Stimulated activated naive CD8-positive, alpha-beta T cell treated with anti-CD3 and anti-CD28 coated beads, Interleukin-15, Interleukin-2, amounts not matched to agents 100 ng/mL and 50 ng/mL, for 24 hours (primary cell): ENCODE results near the gene AGTRAP.

Experiments used
- H3K27ac Mint-ChIP-seq: one replicate; pipeline ENCODE4 v1.8.0; 2021; ENCODE audit warnings: mild to moderate bottlenecking, mixed read lengths
- H3K27me3 Mint-ChIP-seq: one replicate; pipeline ENCODE4 v1.8.0; 2021; ENCODE audit warnings: mixed read lengths
- H3K36me3 Mint-ChIP-seq: one replicate; pipeline ENCODE4 v1.8.0; 2021; ENCODE audit warnings: low read depth, mixed read lengths
- H3K4me1 Mint-ChIP-seq: one replicate; pipeline ENCODE4 v1.8.0; 2021; ENCODE audit warnings: low read depth, mixed read lengths
- H3K4me3 Mint-ChIP-seq: one replicate; pipeline ENCODE4 v1.8.0; 2021; ENCODE audit warnings: mild to moderate bottlenecking, mixed read lengths
- H3K9me3 Mint-ChIP-seq: one replicate; pipeline ENCODE4 v1.8.0; 2021; ENCODE audit warnings: mixed read lengths

AGTRAP gene

GRCh38 chr1:11788549-11789053 is 52.7 kb downstream of the AGTRAP start:
- H3K4me1 Mint-ChIP-seq: peaks cover 9% of the 10 kb centered on the region
- no peaks in the 10 kb centered on the region for H3K27me3 Mint-ChIP-seq
- no peak overlapping the region for H3K4me3 Mint-ChIP-seq
- no peaks in the 10 kb centered on the region for H3K9me3 Mint-ChIP-seq
- peaks cover 5% of the 10 kb centered on the region for H3K36me3 Mint-ChIP-seq
- no peak overlapping the region for H3K27ac Mint-ChIP-seq

DNA sequence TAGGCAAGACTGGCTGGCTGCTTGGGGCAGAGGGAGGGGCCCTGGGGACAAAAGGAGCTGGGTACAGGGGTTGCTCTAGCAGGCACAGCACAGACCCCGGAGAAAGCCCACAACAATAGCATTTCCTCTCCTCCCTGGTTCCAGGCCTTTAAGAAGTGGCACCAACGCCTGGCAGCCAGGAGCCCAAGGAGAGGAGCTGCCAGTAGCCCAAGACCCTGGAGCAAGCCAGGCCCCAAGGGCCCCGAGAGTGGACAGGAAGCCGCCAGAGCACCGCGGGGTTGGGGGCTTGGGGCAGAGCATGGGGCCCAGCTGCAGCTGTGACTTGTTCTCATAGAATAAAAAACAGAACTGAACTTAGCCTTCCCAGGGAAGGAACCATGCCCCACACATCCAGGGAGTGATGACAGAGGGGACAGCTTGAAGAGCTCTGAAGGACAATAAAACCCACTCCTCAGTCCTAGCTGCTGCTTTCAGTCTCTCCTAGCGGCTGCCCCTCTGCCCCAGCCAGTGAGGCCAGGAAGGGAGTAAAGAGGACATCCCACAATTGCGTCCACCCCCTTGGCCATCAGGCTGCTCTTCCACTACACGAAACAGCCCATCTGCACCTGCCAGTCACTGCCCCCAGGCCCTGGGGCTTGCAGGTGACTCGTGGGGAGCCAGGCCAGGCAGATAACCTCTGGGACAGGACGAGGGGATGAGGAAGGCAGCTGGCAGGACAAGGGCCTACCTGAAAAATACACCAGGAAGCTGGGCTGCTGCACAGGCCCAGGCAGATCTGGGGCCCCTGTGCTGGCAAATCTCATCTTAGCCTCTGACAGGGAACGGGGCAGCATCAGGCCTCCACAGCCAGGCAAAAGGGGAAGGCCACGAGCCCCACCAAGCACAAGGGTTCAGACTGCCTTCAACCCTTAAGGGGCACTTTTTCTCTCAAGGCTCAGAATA is 53.5 kb downstream of the AGTRAP start:
- H3K27ac Mint-ChIP-seq: no peak overlapping the region
- H3K36me3 Mint-ChIP-seq: peaks cover 5% of the 10 kb centered on the region
- H3K4me1 Mint-ChIP-seq: peaks cover 9% of the 10 kb centered on the region
- H3K9me3 Mint-ChIP-seq: no peaks in the 10 kb centered on the region
- H3K27me3 Mint-ChIP-seq: no peaks in the 10 kb centered on the region
- no peak overlapping the region for H3K4me3 Mint-ChIP-seq

DNA sequence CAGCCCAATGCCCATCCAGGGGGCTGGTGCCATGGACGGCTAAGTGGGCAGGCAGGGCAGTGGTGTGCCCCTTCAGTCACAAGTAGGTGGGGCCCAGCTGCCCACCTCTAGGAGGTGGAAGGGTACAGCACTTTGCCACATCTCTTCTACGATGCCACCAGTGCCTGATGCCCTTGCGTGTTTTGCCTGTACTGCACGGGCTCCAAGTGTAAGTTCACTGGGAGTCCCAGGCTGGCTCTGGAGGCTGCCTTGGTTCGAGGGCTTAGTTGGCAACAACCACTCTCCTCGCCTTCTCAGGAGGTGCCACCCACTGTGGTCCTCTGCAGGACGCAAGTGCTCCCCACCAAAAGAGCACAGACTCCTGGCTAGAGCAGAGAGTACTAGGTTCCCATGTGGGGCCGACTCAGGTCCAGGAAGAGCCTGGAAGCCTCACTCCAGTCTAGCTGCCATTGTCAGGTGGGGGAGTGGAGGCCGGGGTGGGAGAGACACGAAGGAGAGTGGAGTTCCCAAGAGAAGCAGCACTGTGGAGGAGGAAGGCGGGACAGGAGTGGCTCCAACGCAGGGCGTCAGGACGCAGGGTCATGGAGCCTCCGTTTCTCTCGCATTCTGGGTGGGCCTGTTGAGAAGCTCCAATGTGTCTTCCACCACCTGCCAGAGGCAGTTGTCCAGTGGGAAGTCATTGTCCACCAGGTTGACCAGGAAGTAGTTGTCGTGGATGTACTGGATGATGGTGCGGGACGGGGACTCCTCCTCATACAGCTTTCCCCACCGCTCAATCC is 54.4 kb downstream of the AGTRAP start:
- no peak overlapping the region for H3K4me3 Mint-ChIP-seq
- H3K9me3 Mint-ChIP-seq: no peaks in the 10 kb centered on the region
- peaks cover 2% of the 10 kb centered on the region for H3K4me1 Mint-ChIP-seq
- H3K36me3 Mint-ChIP-seq: peaks cover 6% of the 10 kb centered on the region
- no peak overlapping the region for H3K27ac Mint-ChIP-seq
- H3K27me3 Mint-ChIP-seq: no peaks in the 10 kb centered on the region

GRCh38 chr1:11790880-11791715 is 55.2 kb downstream of the AGTRAP start:
- no peak overlapping the region for H3K27ac Mint-ChIP-seq
- no peaks in the 10 kb centered on the region for H3K27me3 Mint-ChIP-seq
- no peaks in the 10 kb centered on the region for H3K4me1 Mint-ChIP-seq

GRCh38 chr1:11792106-11792505 is 56.2 kb downstream of the AGTRAP start:
- Mint-ChIP-seq H3K27ac (no peak overlapping the region), H3K4me3 (no peak overlapping the region), H3K9me3 (no peaks in the 10 kb centered on the region), H3K36me3 (peaks cover 13% of the 10 kb centered on the region), H3K4me1 (no peaks in the 10 kb centered on the region), H3K27me3 (no peaks in the 10 kb centered on the region)

More at GRCh38 chr1:11790880-11791715, 55.2 kb downstream of the AGTRAP start:
- Mint-ChIP-seq H3K9me3 (no peaks in the 10 kb centered on the region), H3K36me3 (peaks cover 13% of the 10 kb centered on the region), H3K4me3 (no peak overlapping the region)

GRCh38 chr1:11793819-11794218 is 57.9 kb downstream of the AGTRAP start:
- H3K4me1 Mint-ChIP-seq: no peaks in the 10 kb centered on the region
- H3K4me3 Mint-ChIP-seq: no peak overlapping the region
- no peak overlapping the region for H3K27ac Mint-ChIP-seq
- no peaks in the 10 kb centered on the region for H3K27me3 Mint-ChIP-seq
- H3K36me3 Mint-ChIP-seq: peaks cover 13% of the 10 kb centered on the region
- no peaks in the 10 kb centered on the region for H3K9me3 Mint-ChIP-seq

- H3K27me3 Mint-ChIP-seq: no peaks in the 10 kb centered on the region
- no peak overlapping the region for H3K4me3 Mint-ChIP-seq
- H3K27ac Mint-ChIP-seq: no peak overlapping the region
- no peaks in the 10 kb centered on the region for H3K9me3 Mint-ChIP-seq
- peaks cover 13% of the 10 kb centered on the region for H3K36me3 Mint-ChIP-seq
- no peaks in the 10 kb centered on the region for H3K4me1 Mint-ChIP-seq
Observed at GRCh38 chr1:11794446-11795237, 58.7 kb downstream of the AGTRAP start.

DNA sequence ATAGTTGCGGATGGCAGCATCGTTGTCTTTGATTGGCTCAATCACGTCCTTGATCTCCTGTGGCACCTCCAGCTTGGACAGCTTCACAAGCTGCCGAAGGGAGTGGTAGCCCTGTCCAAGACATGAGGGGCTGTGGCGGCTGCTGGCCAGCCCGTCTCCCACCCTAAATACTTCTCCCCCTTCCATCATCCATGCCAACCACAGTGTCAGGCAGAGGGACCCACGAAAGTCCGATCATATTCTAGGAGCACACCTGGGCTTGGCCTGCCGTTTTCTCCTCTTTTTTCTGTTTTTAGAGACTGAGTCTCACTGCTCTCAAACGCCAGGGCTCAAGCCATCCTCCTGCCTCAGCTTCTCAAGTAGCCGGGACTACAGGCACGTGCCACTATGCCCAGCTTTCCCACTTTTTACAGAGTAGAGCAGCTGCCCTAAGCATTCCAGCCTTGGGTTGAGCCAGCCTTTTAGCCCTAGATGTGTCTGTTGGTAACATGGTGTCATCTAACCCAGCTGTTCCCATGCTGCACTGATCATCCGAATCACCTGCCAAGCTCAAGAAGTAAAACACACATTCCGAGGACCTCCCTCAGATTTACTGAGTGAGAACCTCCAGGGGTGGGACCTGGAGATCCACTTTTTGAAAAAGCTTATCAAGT is 59.4 kb downstream of the AGTRAP start:
- no peaks in the 10 kb centered on the region for H3K27me3 Mint-ChIP-seq
- H3K9me3 Mint-ChIP-seq: no peaks in the 10 kb centered on the region
- H3K4me1 Mint-ChIP-seq: no peaks in the 10 kb centered on the region
- H3K27ac Mint-ChIP-seq: no peak overlapping the region
- H3K36me3 Mint-ChIP-seq: peaks cover 13% of the 10 kb centered on the region
- no peak overlapping the region for H3K4me3 Mint-ChIP-seq

- Mint-ChIP-seq H3K4me1 (no peaks in the 10 kb centered on the region), H3K4me3 (no peak overlapping the region), H3K36me3 (peaks cover 21% of the 10 kb centered on the region), H3K27me3 (no peaks in the 10 kb centered on the region), H3K9me3 (no peaks in the 10 kb centered on the region), H3K27ac (no peak overlapping the region)
Observed at GRCh38 chr1:11796036-11796828, 60.3 kb downstream of the AGTRAP start.

DNA sequence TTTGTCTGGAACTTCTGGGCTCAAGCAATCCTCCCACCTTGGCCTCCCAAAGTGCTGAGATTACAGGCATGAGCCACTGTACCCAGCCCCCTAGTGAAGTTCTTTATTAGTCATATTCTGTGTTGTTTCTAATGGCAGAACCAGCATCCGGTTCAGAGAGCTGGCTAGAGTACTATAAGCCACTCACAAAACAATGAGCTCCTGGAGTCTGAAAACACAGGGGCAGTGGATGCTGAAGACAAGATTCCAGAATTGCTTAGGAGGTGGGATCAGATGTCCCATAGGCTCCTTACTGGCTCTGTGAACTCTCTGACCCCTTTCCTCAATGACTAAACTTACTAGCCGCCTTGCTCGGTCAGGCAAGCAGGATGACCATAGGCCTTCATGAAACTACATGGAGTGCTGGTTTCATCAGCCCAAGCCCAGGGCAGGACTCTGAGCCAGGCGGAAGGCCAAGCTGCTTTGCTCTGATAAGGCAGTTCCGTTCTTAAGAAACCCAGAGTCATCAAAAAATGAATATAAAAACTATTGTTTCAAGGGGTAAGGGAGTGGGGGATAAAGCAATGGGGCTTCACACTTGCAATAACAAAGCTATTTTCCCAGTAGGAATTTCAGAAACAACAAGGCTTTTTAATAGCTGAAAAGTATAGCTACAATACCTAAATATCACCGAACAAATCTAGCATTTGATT is 61.7 kb downstream of the AGTRAP start:
- Mint-ChIP-seq H3K27me3 (no peaks in the 10 kb centered on the region), H3K9me3 (no peaks in the 10 kb centered on the region), H3K36me3 (peaks cover 16% of the 10 kb centered on the region), H3K4me3 (no peak overlapping the region), H3K27ac (no peak overlapping the region), H3K4me1 (peaks cover 9% of the 10 kb centered on the region)

DNA sequence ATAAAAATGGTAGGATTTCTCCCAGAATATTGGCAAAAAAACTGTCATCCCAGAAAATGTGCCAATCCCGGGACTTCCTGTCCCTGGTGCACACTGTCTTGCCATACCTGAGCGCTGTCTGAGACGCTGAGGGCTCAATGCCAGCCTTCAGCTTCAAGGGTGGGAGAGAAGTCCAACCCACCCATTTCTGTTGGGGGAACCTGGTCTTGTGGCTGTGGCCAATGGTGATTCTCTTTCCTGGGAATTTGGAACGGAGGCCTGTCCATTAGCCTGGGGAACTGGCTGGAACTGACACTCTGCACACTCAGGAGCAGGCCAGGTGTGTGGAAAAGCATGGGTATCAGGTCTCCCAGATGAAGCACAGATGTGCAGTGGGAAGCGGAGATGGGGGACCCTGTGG is 63.2 kb downstream of the AGTRAP start:
- Mint-ChIP-seq H3K4me1 (peaks cover 24% of the 10 kb centered on the region), H3K4me3 (no peak overlapping the region), H3K36me3 (peaks cover 16% of the 10 kb centered on the region), H3K27ac (no peak overlapping the region), H3K9me3 (no peaks in the 10 kb centered on the region), H3K27me3 (no peaks in the 10 kb centered on the region)

- H3K27me3 Mint-ChIP-seq: no peaks in the 10 kb centered on the region
- H3K27ac Mint-ChIP-seq: no peak overlapping the region
- H3K4me3 Mint-ChIP-seq: no peak overlapping the region
- H3K4me1 Mint-ChIP-seq: peaks cover 32% of the 10 kb centered on the region
- peaks cover 16% of the 10 kb centered on the region for H3K36me3 Mint-ChIP-seq
- H3K9me3 Mint-ChIP-seq: no peaks in the 10 kb centered on the region
Observed at GRCh38 chr1:11799896-11800295, 64.0 kb downstream of the AGTRAP start.
